Stimulated activated CD4-positive, alpha-beta T cell treated with anti-CD3 and anti-CD28 coated beads, Interleukin-2, amount 100 ng/mL, for 48 hours (primary cell): ENCODE measurements around the gene OVOL1.
A peak's percentile ranks its signal among the peaks of the same experiment; 100 is the strongest.
"Not testable (repeated sequence)": the region's sequence is repeated elsewhere in the genome, so short reads cannot be mapped to it uniquely, and the experiment has no call there.

Experiments used
- DNase-seq, 2 donors: peaks; one replicate each; pipeline ENCODE4 v3.0.0-alpha.2; 2020

The OVOL1 gene

DNA sequence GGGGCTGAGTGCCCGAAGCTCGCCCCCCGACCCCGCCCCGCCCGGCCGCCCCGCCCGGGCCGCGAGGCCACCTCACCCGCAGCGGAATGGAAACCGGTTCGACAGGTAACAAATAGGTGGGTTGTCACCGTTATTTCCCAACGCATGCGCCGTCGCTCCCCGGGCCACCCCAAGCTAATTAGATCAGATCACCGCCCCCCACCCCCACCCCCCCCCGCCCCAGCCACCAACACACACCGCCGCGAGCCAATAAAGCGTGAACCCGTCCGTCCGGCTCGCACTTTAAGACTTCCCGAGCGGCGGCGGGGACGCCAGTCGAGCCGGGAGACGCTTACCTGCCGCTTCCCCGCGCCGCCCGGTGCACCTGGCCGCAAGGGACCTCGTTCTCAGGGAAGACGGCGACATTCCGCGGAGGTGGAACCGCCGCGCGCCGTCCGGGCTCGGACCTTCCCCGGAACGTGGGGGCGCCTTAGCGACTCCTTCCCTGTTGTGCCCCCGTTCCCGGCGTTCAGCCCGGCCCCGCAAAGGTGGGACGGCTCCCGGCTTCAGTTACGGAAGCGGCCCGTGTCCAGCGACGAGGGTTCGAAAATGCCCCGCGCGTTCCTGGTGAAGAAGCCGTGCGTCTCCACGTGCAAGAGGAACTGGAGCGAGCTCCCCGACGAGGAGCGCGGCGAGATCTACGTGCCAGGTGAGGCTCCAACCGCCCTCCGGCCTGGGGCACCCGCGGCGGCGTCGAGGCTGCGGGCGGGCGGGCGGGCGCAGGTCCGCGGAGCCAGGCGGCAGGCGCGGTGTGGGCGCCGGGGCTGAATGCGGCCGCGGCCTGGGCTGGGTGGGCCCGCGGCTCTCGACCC lies at the start of gene OVOL1:
TSS of gene OVOL1 (plus strand) at position 278 of the 851 bp plus-strand sequence. CDS start at position 589, 311 bp downstream.
- DNase-seq: no peak

DNA sequence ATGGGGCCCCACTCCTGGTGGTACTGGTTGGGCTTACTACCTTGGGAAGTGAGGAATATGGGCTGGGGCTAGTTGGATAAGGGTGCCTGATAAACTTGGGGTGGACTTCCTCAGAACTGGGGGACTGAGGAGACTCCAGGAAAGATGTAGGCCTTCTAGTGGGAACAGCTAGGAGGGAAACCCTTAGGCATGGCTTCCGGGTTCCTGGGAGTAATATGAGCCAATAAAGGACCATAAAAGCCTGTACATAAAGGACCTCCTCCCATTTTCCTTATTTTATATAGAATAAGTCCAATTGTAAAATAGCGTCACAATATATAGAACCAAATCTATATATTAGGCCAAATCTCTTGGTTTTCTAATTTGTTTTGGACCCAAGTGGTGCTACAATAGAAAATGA lies 47.8 kb upstream of the OVOL1 start:
- no peak for DNase-seq

DNA sequence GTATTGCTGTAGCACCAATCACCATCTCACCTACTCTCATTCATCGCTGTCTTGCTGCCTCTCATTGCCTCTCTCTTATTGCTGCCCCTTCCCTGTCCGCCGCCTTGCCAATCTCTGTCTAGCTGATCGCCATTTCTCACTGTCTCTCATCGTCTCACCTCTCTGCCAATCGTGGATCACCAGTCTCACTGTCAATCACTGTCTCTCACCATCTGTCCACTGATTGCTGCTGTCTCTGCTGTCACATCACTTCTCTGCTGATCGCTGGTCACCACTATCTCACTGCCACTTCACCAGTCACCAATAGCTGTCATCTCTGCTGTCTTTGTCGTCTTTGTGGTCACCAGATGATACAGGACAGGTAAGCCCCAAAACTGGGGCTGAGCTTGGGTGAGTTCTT lies 45.7 kb upstream of the OVOL1 start:
- DNase-seq: no peak

DNA sequence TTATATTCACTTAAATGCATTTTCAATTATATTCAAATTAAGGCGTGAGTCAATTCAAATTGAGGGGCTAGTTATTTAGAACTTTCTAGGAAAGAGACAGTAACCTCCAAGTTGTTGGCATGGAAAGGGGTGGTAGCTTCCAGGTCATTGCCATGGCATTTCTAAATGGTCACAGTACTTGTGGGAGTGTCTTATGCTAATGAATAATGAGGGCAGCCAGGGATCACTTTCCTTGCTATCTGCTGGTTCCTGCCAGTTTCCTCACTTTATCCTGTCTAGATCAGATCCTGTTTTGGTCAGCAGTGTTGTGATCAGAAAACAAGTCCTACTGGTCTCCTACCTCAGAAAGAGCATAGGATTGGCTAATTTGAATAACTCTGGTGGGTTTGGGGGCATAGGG lies 44.5 kb upstream of the OVOL1 start:
- DNase-seq: no peak

DNA sequence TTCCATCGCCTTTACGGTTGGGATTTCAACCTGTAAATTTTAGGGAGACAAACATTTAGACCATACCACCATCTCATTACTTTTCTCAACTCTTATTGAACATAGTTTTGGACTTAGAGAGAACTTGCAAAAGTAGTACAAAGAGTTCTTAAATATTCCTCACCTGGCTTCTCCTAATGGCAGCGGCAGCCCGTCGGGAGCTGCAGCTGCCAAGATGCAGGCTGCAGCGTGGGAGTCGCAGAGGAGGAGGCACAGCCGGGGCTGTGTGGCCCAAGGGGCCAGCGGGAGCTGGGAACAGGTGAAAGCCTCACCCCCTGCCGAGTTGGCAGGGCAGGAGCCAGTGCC lies 43.2 kb upstream of the OVOL1 start:
- DNase-seq: no peak

DNA sequence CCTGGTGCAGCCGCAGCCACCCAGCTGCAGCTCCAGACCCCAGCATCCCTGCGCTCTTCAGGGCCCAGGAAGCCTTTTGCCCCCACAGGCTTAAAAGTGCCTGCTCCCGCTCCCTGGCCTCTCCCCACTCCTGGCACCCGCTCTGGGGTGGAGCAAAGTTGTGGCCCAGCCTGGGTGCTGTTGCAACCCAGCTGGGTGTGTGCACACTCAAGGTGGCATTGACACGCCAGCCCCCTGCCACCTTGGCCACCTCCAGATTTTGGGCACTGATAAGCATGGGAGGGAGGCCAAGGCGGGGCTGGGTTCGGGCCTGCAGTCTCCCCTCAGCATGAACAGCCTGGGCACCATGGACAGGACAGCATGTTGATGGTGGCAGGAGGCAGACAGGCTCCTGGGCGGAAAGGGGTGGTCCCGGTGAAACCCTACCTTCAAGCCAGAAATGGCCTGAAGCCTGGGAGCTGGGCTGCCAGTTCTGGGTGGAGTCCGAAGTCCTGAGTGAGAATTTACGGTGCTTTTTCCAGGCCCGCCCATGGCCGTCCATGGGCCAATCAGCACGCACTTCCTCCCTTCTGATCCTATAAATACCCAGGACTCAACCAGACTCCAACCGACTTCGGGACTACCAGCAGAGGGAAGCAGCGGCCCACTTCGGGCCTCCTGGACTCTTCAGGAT lies 42.7 kb upstream of the OVOL1 start:
- DNase-seq: peak in 1 of 2 donors; percentile 9

DNA sequence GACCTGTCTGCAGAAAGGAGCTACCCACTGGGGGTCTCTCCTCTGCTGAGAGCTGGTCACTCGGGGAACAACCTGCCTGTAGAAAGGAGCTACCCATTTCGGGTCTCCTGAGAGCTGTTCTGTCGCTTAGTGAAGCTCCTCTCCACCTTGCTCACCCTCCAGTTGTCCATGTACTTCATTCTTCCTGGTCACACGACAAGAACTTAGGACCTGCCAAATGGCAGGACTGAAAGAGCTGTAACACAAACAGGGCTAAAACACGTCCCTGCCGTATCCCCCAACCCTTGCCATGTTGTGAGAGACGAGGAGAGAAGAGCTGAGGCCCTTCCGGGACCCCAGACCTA lies 42.2 kb upstream of the OVOL1 start:
- no peak for DNase-seq

DNA sequence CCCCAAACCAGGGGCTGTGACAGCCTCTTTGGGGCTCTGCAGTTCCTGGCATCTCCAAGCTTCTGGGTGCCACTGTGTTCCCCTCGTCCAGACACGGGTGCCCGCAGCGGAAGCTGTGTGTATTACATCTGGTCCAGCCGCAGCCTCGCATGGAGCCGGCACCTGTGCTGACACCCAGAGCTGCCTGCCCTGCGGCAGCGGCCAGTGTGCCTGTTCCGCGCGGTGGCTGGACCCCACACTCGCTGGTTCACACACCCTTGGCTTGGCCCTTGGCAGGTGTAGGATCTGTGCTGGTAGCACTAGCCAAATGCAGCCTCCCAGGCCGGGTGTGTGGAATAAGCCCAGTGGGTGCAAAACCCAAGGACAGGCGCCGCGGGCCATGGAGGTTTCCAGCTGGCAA lies 41.8 kb upstream of the OVOL1 start:
- no peak for DNase-seq

DNA sequence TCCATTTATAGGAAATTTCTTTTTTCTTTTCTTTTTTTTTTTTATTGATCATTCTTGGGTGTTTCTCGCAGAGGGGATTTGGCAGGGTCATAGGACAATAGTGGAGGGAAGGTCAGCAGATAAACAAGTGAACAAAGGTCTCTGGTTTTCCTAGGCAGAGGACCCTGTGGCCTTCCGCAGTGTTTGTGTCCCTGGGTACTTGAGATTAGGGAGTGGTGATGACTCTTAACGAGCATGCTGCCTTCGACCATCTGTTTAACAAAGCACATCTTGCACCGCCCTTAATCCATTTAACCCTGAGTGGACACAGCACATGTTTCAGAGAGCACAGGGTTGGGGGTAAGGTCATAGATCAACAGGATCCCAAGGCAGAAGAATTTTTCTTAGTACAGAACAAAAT lies 24.7 kb upstream of the OVOL1 start:
- not testable (repeated sequence) for DNase-seq

DNA sequence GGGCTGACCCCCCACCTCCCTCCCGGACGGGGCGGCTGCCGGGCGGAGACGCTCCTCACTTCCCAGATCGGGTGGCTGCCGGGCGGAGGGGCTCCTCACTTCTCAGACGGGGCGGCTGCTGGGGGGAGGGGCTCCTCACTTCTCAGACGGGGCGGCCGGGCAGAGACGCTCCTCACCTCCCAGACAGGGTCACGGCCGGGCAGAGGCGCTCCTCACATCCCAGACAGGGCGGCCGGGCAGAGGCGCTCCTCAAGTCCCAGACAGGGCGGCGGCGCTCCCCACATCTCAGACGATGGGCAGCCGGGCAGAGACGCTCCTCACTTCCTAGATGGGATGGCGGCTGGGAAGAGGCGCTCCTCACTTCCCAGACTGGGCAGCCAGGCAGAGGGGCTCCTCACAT lies 24.0 kb upstream of the OVOL1 start:
- DNase-seq: not testable (repeated sequence)

DNA sequence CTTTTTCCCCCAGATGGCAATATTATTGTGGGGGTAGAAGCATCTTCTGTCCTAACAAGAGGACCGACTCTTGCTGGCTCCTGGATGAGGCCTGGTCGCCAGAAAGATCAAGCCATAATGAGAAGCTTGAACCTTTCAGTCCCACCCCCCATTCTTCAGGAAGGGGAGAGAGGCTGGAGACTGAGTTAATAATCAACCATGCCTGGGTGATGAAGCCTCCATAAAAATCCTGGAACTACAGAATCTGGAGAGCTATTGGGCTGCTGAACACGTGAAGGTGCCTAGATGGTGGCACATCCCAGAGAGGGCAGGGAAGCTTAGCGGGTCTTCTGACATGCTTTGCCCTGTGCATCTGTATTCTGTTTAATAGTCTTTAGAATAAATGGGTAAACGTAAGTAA lies 22.4 kb upstream of the OVOL1 start:
- DNase-seq: no peak

DNA sequence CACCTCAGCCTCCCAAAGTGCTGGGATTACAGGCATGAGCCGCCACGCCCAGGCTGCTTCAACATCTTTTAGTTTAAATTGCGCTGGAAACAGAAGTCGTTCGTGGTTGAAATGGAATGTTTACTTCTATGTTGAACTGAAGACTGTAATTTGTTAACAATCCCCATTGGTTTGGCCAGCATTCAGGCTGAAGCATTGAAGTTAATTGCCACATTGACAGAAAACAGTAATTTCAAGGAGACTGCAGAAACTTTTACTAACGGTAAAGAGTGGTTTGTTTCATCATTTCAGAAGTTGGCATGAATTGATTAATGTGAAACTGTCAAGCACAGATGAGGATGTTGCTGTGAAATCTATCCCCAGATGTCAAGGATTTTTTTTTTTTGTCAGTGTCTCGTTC lies 20.3 kb upstream of the OVOL1 start:
- no peak for DNase-seq

DNA sequence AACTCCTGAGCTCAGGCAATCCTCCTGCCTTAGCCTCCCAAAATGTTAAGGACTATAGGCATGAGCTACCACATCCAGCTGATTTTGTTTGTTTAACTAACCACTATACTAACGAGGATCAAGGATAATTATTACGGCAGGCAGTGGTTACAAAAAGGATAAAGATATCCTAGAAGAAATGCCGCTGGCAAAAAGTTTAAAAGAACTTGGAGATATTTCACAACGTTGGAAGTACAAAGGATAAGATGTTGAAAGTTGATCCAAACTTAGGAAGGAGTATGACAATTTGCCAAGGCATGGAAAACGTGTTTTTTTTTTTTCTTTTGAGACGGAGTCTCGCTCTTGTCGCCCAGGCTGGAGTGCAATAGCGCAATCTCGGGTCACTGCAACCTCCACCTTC lies 19.5 kb upstream of the OVOL1 start:
- no peak for DNase-seq

DNA sequence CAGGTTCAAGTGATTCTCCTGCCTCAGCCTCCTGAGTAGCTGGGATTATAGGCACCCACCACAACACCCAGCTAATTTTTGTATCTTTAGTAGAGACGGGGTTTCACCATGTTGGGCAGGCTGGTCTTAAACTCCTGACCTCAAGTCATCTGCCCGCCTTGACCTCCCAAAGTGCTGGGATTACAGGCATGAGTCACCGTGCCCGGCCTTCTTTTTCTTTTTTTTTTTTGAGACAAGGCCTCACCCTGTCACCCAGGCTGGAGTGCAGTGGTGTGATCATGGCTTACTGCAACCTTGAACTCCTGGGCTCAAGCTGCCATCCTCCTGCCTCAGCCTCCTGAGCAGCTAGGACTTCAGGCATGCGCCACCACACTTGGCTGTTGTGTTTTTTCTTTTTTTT lies 19.1 kb upstream of the OVOL1 start:
- DNase-seq: not testable (repeated sequence)

DNA sequence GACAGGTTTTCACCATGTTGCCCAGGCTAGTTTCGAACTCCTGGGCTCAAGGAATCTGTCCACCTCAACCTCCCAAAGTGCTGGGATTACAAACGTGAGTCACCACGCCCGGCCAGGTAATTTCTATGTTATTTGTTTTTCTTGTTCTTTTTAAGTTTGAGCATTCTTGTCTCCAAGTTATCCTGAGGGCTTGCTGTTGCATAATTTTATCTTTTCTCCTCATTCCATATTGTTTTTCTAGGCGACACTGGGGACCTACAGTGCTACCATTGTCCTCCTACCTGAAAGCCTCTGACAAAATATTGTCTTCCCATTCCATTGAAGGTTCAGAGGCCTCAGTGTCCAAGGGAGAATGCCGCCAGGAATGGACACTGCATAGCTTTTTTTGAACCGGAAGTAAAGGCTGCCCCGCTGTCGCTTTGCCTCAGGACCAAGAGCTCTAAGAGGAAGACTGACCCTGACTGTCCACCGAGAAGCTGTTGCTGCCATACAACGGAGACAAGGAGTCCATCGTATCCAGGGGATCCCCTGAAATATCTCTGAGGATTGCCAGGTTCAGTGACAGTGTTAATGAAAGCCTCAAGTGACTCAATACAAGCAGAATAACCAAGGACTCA lies 15.8 kb upstream of the OVOL1 start:
- no peak for DNase-seq

DNA sequence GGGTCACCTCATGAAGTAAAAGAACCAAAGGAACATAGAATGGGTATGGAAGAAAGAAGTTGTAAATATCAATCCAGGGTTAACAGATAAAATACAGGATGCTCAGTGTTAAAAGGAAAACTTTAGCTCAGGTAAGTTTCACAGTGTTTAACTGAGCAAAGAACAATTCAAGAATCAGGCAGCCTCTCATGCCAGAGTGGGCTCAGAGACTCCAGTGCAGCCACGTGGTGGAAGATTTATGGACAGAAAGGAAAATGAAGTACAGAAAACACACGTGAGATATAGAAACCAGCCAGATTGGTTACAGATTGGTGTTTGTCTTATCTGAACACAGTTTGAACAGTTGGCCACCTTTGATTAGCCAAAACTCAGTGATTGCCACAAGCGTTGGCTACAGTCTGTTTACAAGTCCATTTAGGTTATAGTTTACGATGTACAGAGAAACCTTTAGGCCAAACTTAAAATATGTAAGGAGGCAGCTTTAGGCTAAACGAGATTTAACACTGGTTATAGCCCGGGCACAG lies 15.2 kb upstream of the OVOL1 start:
- no peak for DNase-seq

DNA sequence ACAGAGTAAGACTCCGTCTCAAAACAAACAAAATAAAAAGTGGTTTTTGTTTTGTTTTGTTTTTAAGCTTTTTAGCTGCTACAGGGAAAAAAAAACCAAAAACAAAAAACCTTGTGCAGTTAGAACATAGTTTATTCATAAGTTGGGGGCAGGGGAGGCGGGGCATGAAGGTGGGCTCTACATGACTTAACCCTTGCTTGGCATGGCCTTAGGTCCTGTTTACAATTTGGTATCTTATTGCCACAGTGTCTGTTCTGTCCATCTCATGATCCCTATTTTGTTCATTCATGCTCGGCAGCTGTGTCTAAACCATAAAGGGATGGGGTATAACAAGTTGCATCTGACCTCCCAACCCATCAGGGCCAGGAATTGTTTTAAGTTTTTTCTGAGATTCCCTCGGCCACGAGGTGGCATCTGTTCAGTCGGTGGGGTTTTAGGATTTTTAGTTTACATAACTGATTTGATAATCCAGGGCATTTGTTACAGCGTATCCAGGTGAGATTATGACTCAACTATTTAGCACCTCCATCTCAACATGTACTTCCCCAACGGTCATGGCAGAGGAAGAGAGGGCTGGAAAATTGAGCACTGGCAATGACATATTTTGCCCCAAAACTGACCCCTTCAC lies 13.0 kb upstream of the OVOL1 start:
- no peak for DNase-seq

DNA sequence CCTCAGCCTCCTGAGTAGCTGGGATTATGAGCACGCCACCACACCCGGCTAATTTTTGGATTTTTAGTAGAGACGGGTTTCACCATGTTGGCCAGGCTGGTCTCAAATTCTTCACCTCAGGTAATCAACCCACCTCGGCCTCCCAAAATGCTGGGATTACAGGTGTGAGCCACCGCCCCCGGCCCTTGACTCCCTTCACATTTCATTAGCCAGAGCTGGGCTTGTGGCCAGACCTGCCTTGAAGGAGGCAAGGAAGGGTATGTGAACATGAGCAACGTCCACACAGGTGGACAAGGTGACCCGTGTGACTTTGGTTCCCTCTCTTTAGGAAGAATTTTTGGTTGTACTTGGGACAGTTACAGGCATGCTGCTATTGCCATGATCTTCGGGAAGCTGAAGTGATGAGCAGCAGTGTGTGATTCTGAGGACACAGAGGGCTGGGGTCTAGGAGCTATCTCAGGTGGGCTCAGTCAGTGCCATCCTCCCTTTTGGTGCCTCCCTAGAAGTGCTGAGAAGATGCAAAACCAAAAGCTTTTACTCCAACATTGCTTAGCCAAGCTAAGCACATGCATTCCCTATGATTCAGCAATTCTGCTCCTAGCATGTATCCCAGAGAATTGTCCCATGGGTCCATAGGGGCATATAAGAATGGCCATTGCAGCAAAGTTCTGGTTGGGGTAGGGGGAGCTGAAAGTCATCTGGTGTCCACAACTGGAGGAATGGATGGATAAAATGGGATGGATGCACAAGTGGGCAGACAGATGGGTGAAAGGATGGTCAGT lies 12.1 kb upstream of the OVOL1 start:
- DNase-seq: no peak

DNA sequence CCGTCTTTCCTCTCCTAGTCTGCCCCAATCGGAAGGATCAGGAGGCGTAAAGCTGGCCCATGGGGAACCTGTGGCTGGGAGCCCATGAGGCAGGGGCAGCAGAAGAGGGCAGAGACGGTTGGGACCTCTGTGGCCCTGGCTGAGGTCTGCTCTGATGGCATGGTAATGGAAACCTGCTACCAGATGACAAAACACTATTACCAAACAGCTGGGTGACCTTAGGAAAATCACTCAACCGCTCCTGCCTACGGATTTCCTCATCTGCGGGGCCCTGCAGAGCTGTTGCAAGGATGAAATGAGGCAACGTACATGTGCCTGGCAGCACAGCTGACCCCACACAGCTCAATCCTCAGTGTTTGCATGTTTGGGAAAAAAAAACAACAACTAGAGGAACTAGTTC lies 10.7 kb upstream of the OVOL1 start:
- no peak for DNase-seq

DNA sequence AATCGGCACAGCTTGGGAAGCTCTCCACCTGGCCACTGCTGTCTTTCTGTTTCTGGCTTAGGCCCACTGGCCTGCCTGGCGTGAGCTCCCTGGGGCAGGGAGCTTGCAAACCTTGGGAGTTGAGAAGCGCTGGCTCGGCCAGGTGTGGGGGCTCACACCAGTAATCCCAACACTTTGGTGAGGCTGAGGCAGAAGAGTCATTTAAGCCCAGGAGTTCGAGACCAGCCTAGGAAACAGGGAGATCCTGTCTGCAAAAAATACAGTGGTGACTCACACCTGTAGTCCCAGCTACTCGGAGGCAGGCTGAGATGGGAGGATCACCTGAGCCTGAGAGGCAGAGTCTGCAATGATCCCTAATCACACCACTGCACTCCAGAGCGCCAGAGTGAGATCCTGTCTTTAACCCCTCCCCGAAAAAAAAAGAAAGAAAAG lies 10.1 kb upstream of the OVOL1 start:
- DNase-seq: no peak

DNA sequence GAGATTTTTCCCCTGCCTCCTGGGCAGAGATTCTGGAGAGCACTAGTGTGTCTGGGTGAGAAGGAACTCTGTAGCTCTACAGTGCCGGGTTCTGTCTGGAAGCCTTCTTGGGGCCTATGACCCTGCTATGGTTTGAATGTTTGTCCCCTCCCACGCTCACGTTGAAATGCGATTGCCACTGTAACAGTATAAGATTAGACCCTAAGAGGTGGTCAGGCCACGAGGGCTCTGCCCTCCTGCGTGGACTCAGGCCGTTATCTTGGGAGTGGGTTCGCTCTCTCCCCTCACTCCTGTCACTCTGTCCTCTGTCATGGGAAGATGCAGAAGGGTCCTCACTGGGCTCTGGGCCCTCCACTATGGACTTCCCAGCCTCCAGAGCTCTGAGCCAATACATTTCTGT lies 9.6 kb upstream of the OVOL1 start:
- DNase-seq: no peak

DNA sequence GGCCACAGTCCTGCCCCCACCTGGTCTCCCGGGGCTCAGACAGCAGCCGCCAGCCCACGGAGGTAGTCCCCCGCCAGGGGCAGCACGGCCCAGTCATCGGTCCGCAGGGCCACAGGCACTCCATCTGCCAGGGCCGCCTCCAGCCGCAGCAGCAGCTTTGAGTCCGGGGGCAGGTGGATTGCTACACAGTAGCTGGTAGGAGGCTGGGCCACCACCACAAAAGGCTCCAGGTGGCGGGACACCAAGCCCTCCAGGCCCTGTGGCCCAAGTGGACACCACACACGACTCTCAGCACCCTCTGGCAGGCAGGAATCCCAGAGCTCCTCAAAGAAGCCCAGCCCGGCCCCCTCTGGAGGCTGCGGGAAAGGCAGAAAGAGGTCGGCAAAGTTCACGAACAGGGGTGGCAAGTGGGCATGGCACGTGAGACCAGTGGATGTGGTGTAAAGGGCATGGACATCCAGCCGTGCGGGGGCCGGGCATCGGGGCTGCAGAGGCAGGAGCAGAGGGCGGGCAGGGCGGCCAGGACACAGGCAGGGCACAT lies 9.0 kb upstream of the OVOL1 start:
- no peak for DNase-seq
